Raji (cell line): ENCODE data around the gene SHANK3.

Experiments
- POLR2A ChIP-seq: IDR thresholded peaks from 2 replicates; pipeline ENCODE4 v1.6.1; 2011; ENCODE audit warnings: low read depth, low read length, control low read depth; ENCODE audit not compliant: insufficient read depth

The SHANK3 gene

GRCh38 chr22:50700387-50701075 is 27.9 kb downstream of the SHANK3 start:
- no peak for TF ChIP-seq POLR2A

- TF ChIP-seq POLR2A = no peak
Observed at GRCh38 chr22:50701076-50701419, 28.4 kb downstream of the SHANK3 start.

GRCh38 chr22:50701428-50702154 is 29.0 kb downstream of the SHANK3 start:
- no peak for TF ChIP-seq POLR2A

GRCh38 chr22:50702261-50702671 is 29.6 kb downstream of the SHANK3 start:
- TF ChIP-seq POLR2A = no peak

GRCh38 chr22:50702821-50703725 is 30.4 kb downstream of the SHANK3 start:
- no peak for TF ChIP-seq POLR2A

- TF ChIP-seq POLR2A = no peak
Observed at GRCh38 chr22:50703726-50704509, 31.3 kb downstream of the SHANK3 start.

GRCh38 chr22:50704510-50705218 is 32.0 kb downstream of the SHANK3 start:
- TF ChIP-seq POLR2A = no peak

GRCh38 chr22:50705219-50705691 is 32.6 kb downstream of the SHANK3 start:
- TF ChIP-seq POLR2A = no peak

GRCh38 chr22:50705851-50706351 is 33.3 kb downstream of the SHANK3 start:
- no peak for TF ChIP-seq POLR2A

GRCh38 chr22:50706481-50707125 is 34.0 kb downstream of the SHANK3 start:
- TF ChIP-seq POLR2A = no peak

GRCh38 chr22:50708474-50708873 is 35.9 kb downstream of the SHANK3 start:
- TF ChIP-seq POLR2A = no peak

GRCh38 chr22:50708996-50709395 is 36.4 kb downstream of the SHANK3 start:
- no peak for TF ChIP-seq POLR2A

- no peak for TF ChIP-seq POLR2A
Observed at GRCh38 chr22:50710221-50710620, 37.6 kb downstream of the SHANK3 start.
